Stimulated activated CD8-positive, alpha-beta memory T cell treated with anti-CD3 and anti-CD28 coated beads, Interleukin-4, amount 100 ng/mL, for 4 hours (primary cell): ENCODE results near the gene RAB11FIP3.

Source experiments
- DNase-seq, 2 donors: peaks; one replicate each; pipeline ENCODE4 v3.0.0-alpha.2; 2020; ENCODE audit warnings: low read depth in 2 of 2, low spot score in 1 of 2

The RAB11FIP3 gene

DNA sequence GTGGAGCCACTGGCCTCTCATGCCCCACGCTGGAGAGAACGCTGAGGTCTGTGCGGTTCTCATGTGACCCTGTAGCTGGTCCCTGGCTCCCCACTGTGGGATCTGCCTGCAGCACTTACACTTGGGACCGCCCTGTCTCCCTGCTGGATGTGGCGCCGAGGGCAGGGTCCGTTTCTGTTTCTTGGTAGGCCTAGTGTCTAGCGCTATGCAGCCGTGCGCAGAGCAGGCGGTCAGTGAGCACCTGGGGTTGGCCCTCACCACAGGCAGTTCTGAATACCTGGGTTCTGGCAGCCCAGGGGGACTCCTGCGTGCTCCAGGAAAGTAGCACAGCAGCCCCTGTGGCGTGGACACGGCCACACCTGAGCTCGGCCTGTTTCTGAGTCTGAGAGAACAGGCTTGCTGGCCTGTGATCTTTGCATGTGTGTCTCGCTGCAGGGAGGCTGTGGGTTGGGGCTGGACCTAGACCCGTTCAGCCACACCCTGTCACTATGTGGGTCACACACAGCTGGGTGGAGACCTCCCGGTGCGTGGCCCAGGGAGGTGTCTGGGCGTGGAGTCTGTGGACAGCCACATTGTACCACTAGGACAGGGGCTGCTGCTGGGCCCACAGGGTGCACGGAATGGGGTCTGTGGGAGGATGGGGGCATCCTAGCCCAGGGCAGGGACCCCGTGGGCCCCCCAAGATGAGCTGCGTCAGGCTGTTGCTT is 104.8 kb downstream of the RAB11FIP3 start:
- DNase-seq, result no peak

DNA sequence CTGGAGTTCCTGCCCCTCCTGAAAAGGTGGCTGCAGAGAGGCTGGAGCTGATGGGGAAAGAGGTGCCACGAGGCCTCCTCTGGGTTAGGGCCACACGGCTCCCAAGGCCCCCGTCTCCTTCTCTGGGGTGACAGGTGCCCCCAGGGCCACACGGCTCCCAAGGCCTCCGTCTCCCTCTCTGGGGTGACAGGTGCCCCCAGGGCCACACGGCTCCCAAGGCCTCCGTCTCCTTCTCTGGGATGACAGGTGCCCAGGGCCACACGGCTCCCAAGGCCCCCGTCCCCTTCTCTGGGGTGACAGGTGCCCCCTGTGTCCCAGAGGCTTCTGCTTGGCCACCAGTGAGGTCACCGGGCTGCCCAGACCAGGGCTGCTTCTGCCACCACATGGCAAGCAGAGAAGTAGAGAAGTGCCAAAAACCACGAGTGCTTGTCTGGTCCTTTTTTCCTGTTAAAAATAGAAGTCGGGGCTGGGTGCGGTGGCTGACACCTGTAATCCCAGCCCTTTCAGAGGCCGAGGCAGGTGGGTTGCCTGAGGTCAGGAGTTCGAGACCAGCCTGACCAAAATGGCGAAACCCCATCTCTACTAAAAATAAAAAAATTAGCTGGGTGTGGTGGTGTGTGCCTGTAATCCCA is 106.2 kb downstream of the RAB11FIP3 start:
- DNase-seq, result no peak

GRCh38 chr16:533391-534123 is 108.1 kb downstream of the RAB11FIP3 start:
- DNase-seq, result no peak

GRCh38 chr16:534135-534534 is 108.7 kb downstream of the RAB11FIP3 start:
- no peak for DNase-seq

GRCh38 chr16:534856-535445 is 109.5 kb downstream of the RAB11FIP3 start:
- DNase-seq, result no peak

- no peak for DNase-seq
Measured at GRCh38 chr16:535446-536405, 110.3 kb downstream of the RAB11FIP3 start.

- no peak for DNase-seq
Measured at GRCh38 chr16:536746-537145, 111.3 kb downstream of the RAB11FIP3 start.

DNA sequence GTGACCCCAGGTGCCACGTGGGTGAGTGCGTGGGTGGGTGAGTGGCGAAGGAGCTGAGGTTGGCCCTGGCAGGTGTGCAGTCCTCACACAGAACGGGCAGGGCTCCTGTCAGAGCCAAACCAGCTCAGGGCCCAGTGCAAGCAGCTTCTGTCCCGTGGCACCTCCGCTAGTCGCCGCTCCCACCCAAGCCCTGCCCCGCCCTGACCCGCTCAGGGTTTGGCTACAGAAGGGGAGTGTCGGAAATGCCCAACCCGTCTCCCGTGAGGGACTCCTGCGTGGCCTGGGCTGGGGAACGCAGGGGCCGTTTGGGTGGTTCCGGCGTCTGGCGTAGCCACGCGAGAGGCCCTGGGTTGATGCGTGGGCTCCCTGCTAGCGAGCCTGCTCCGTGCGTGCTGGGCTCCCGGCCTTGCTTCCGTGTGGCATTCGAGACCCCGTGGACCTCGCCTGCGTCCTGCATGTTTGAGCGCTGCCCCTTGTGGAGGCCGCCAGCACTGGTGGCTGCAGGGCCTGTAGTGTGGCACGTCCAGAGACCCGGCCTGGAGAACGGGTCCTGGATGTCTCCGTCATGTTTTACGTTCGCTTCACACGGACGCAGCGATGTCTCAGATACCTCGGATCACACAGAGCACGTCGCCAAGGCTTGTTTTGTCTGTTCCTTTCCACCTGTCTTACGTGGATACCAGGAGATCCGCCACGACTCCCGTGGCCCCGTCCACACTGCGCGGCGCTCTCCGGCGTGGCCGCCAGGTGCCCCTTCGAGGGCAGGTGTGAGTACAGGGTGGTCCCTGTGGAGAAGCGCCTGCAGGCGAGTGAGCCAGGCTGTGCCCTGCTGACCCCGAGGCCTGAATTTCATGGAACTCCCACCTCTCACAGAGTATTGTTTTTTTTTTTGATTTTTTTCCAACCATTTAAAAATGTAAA is 112.2 kb downstream of the RAB11FIP3 start:
- DNase-seq, result no peak

- DNase-seq, result no peak
Measured at GRCh38 chr16:539901-540530, 114.6 kb downstream of the RAB11FIP3 start.

- no peak for DNase-seq
Measured at GRCh38 chr16:540645-541340, 115.3 kb downstream of the RAB11FIP3 start.

GRCh38 chr16:543301-544164 is 118.1 kb downstream of the RAB11FIP3 start:
- DNase-seq, result no peak

DNA sequence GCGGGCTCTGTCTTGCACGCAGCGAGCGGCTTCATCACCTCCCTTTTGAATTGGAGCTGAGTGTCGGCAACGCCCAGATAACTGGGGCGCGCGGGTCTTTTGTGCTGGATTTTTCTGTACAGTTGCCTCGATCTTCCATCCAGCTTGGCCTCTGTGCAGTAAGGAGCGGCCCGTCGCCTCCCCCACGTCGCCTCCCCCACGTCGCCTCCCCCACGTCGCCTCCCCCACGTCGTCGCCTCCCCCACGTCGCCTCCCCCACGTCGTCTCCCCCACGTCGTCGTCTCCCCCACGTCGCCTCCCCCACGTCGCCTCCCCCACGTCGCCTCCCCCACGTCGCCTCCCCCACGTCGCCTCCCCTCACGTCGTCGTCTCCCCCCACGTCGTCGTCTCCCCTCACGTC is 119.1 kb downstream of the RAB11FIP3 start:
- no peak for DNase-seq

GRCh38 chr16:546909-547770 is 121.7 kb downstream of the RAB11FIP3 start:
- no peak for DNase-seq

DNA sequence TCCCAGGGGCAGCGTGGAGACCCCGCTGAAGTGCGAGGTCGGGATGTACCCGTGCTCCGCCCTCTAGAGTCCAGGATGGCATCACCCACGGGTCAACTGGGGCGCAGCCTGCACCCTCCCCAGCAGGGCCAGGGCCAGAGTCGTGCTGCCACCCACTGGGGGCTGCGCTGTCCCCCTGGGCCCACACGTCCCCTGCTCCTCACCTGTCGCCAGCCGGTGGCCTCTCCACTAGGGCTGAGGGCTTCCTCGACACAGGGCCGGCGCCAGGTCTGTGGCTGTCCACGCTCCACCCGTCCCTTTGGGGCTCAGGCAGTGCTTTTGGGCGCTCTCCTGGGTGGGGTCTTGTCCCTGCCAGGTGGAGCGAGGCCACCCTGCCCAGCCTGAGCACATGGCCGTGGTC is 123.1 kb downstream of the RAB11FIP3 start:
- no peak for DNase-seq

DNA sequence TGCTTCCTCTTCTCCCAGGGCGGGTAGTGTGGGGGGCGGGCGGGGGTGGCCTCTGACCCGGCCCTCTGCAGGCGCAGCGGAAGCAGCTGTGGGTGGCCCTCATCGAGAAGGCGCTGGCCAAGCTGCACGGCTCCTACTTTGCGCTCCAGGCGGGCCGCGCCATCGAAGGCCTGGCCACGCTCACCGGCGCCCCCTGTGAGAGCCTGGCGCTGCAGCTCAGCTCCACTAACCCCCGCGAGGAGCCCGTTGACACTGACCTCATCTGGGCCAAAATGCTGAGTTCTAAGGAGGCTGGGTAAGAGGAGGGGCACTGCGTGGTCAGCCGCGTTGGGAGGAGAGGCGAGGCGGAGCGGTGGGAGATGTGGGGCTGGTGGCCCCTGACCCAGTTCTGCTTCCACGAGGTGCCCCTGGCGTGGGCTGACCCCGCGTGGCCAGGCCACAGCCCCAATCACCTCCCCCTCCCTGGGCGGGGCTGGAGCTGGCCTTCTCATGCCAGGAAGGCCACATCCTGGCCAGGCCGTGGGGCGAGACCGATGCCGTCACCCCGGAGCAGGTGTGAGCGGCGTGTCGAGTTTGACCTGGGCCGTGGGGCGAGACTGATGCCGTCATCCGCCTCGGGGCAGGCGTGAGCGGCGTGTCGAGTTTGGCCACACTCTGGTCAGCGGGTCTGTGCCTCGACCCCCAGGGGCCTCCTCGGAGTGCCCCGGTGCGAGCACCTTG is 124.3 kb downstream of the RAB11FIP3 start:
- DNase-seq, result no peak

GRCh38 chr16:551210-551609 is 125.8 kb downstream of the RAB11FIP3 start:
- DNase-seq, result no peak
